Measurements from ENCODE around the gene TBC1D4. TPM values are rescaled to one million over a fixed set of nuclear protein-coding genes. Genes with fewer than 3 reads are reported as not detected.

The TBC1D4 gene
- polyA plus RNA-seq, 1 of the 3 experiments (the other 2 are of a cell fraction) = 8.8 TPM

- no peaks in the 10 kb centered on the region; a peak in 1 of 4 replicates for H3K4me1 ChIP-seq (ENCODE audit: control insufficient read depth in 1 of 2, insufficient read depth in 2 of 2, low read depth in 1 of 2, low read length in 1 of 2)
- H3K27ac ChIP-seq (ENCODE audit: low read depth in 2 of 2, low read length in 1 of 2) = no peak overlapping the region
- ChIA-PET POLR2A (no interaction called here), CTCF (interaction anchor here (3.4 kb wide), 1 partner anchor 10 kb away, joined by 21 read pairs; the partner anchor contains the start of gene TBC1D4)
- H3K9me2 ChIP-seq = no peaks in the 10 kb centered on the region
- no peaks in the 10 kb centered on the region for H3K27me3 ChIP-seq (ENCODE audit: insufficient read depth)
- DNase-seq = no peak
- no peak overlapping the region for H2AFZ ChIP-seq (ENCODE audit: low read depth)
- TF ChIP-seq FOXJ3 (CRISPR knock-in tag; IDR thresholded peaks at IDR 0.05) = no peak
- TF ChIP-seq MXI1 (IDR thresholded peaks at IDR 0.05; ENCODE audit: low read depth, low read length) = no peak
- no peak for TF ChIP-seq PBX3 (IDR thresholded peaks at IDR 0.05)
- TF ChIP-seq SIN3A (IDR thresholded peaks at IDR 0.05; ENCODE audit: borderline replicate concordance, low read depth, low read length) = no peak
- no peak for TF ChIP-seq IRF3 (IDR thresholded peaks at IDR 0.05; ENCODE audit: low read depth, low read length)
- no peak for TF ChIP-seq USF1 (IDR thresholded peaks at IDR 0.05; ENCODE audit: borderline replicate concordance, low read depth)
- TF ChIP-seq CHD2 (IDR thresholded peaks at IDR 0.05; ENCODE audit: low read length, partially characterized antibody) = no peak
- no peak for TF ChIP-seq RFX5 (IDR thresholded peaks at IDR 0.05; ENCODE audit: low read length)
- TF ChIP-seq SMC3 (IDR thresholded peaks at IDR 0.05; ENCODE audit: low read depth, low read length) = no peak
- TF ChIP-seq MAX (IDR thresholded peaks at IDR 0.05; ENCODE audit: low read depth) = no peak
- no peak for TF ChIP-seq YY1 (IDR thresholded peaks at IDR 0.05; ENCODE audit: low read depth)
- TF ChIP-seq FOSL2 (IDR thresholded peaks at IDR 0.05; ENCODE audit: borderline replicate concordance, low read depth) = no peak
- no peak for TF ChIP-seq REST (IDR thresholded peaks at IDR 0.05; ENCODE audit: low read depth, low read length)
- no peak for TF ChIP-seq TEAD4 (IDR thresholded peaks at IDR 0.05; ENCODE audit: borderline replicate concordance, insufficient read depth)
- TF ChIP-seq NFIC (IDR thresholded peaks at IDR 0.05; ENCODE audit: borderline replicate concordance) = no peak
- no peaks in the 10 kb centered on the region for H4K20me1 ChIP-seq (ENCODE audit: insufficient read depth)
- no peak overlapping the region for H3K4me3 ChIP-seq (ENCODE audit: low read depth in 2 of 2, low read length in 1 of 2)
- H3F3A ChIP-seq (replicated peaks; ENCODE audit: insufficient read depth) = peaks cover 15% of the 10 kb centered on the region
- H3K9me3 ChIP-seq = no peaks in the 10 kb centered on the region
- H3K36me3 ChIP-seq (replicated peaks in 1 of 2; ENCODE audit: control insufficient read depth in 1 of 2, insufficient read depth in 2 of 2, low read length in 1 of 2) = no peaks in the 10 kb centered on the region
- no peak overlapping the region for H3K4me2 ChIP-seq
- H3K9ac ChIP-seq = no peak overlapping the region
- no peaks in the 10 kb centered on the region for H3K79me2 ChIP-seq (ENCODE audit: insufficient read depth)
Observed at GRCh38 chr13:75493156-75493555, 11.2 kb upstream of the TBC1D4 start.

Measured in SK-N-SH (cell line).